ENCODE results near the gene C7orf33.
A peak's percentile ranks its signal among the peaks of the same experiment; 100 is the strongest.
"Not testable (repeated sequence)": the region's sequence is repeated elsewhere in the genome, so short reads cannot be mapped to it uniquely, and the experiment has no call there.

Gene C7orf33

GRCh38 chr7:148590471-148590870 lies at the start of gene C7orf33:
TSS of gene C7orf33 (plus strand) at chr7:148590766. CDS start at chr7:148590926, 160 bp downstream.
- no peak for DNase-seq (ENCODE audit: low spot score)

GRCh38 chr7:148541891-148542504 lies 48.6 kb upstream of the C7orf33 start:
- no peak for DNase-seq (ENCODE audit: low spot score)

- DNase-seq (ENCODE audit: low spot score), result no peak
These were observed 47.3 kb upstream of the C7orf33 start for GRCh38 chr7:148543302-148543701.

DNA sequence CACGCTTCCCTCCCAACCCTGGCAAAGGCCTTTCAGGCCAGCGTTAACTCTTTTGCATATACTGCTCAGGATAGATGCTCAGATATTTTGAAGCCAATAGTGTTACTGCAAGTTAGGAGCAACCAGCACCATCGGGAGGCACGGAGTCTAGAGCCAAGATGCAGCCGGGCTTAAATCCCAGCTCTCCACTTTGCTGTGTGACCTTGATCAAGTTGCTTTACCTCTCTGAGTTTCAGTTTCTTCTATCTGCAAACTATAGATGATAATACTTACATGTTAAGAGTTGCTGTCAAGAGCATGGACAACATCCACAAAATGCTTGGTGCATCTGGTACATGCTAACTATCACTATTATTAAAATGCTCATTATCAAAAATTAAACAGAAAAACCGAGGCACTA lies 45.4 kb upstream of the C7orf33 start:
- no peak for DNase-seq (ENCODE audit: low spot score)

- DNase-seq (ENCODE audit: low spot score), result no peak
These were observed 44.6 kb upstream of the C7orf33 start for GRCh38 chr7:148545932-148546331.

GRCh38 chr7:148546857-148547256 lies 43.7 kb upstream of the C7orf33 start:
- no peak for DNase-seq (ENCODE audit: low spot score)

DNA sequence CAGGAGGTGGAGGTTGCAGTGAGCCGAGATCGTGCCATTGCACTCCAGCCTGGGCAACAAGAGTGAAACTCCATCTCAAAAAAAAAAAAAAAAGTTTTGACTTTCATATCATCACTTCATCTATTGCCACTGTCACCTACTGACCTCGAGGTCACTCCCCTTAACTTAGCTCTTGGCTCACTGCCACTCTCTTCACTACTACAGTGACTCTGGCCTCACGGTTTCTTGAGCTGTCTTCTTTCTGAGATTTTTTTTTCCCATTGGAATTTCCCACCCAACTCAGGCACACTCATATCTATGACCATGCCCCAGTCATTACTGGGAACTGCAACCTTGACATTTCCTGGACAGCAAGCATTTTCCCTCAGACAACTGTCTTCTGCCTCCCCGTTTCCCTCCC lies 42.6 kb upstream of the C7orf33 start:
- DNase-seq (ENCODE audit: low spot score), result no peak

DNA sequence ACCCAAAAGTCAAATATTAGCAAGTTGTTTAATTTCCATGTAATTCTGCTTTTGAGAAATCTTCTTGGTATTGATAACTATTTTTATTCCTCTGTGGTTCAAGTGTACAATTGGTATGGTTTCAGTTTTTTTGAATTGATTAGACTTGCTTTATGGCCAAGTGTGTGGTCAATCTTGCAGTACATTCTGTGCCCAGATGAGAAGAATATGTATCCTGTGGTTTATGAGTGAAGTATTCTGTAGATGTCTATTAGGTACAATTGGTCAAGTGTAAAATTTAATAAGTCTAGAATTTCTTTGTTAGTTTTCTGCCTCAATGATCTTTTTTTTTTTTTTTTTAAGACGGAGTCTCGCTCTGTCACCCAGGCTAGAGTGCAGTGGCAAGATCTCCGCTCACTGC lies 36.6 kb upstream of the C7orf33 start:
- DNase-seq (ENCODE audit: low spot score), result no peak

DNA sequence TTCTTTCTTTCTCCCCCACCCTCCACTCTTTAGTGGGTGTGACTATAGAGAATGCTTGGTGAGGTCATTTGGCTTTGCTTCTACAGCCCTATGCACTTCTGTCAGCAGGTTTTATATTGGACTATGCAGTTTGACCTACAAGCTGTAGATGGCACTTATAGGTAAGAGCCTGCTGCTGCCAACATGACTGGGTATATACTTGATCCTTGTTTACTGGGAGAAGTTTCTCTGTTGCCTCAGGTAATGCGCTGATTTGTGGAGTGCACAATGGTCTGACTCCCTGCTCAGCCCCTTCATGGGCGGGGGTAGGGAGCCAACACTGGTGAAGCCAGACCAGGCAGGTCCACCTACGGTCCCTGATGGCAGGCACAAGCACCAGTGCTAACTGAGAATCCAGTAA lies 33.7 kb upstream of the C7orf33 start:
- DNase-seq (ENCODE audit: low spot score), result no peak

DNA sequence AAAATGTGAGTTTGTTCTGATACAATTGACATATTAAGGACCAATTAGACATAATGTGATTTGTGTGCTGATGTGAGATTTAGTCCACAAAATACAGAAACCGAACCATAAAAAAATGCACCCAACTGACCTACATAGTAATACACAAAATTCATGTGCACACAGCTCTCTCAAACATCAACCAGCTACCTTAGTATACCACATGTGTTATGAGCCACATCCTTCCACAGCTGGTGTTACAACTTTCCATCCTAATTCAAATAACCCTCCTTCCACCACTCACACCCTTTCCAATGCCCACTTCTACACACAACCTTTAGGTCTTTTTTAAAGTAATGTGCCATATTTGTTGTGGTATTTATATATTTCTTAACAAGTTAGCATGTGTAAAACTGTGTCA lies 31.7 kb upstream of the C7orf33 start:
- no peak for DNase-seq (ENCODE audit: low spot score)

- no peak for DNase-seq (ENCODE audit: low spot score)
These were observed 29.5 kb upstream of the C7orf33 start for GRCh38 chr7:148561099-148561498.

DNA sequence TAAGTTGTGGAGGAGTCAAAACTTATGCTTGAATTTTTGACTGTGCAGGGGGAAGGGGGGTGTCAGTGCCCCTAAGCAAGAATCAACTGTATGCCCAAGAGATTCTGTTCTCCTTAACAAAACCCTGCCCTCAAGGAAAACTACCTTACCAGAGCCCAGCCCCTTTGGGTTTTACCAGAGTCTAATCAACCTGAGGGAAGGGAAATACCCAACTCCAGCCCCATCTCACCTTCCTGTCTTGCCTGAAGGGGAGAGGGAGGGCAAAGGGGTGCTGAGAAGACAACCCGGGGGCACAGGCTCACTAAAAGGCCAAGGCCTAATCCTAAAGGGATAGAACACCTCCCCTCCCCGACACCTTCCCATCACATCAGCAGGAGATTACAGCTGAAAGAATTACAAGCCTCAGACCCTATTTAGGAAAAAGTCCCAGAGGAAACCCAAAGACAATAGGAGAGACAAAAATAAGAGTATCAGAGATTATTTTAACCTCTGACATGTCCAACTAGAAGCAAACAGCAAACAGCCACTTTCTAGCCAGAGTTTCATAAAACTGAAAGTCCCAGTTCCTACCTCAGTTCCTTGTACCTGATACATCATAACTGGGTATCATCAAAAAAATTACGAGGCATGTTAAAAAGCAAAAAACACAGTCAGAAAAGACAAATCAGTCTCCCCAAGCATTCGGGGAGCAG lies 26.8 kb upstream of the C7orf33 start:
- DNase-seq (ENCODE audit: low spot score), result no peak

GRCh38 chr7:148564275-148564951 lies 26.2 kb upstream of the C7orf33 start:
- DNase-seq (ENCODE audit: low spot score), result not testable (repeated sequence)

GRCh38 chr7:148566736-148567135 lies 23.8 kb upstream of the C7orf33 start:
- DNase-seq (ENCODE audit: low spot score), result no peak

- no peak for DNase-seq (ENCODE audit: low spot score)
These were observed 23.0 kb upstream of the C7orf33 start for GRCh38 chr7:148567524-148567923.

GRCh38 chr7:148570510-148570909 lies 20.1 kb upstream of the C7orf33 start:
- DNase-seq (ENCODE audit: low spot score), result no peak

DNA sequence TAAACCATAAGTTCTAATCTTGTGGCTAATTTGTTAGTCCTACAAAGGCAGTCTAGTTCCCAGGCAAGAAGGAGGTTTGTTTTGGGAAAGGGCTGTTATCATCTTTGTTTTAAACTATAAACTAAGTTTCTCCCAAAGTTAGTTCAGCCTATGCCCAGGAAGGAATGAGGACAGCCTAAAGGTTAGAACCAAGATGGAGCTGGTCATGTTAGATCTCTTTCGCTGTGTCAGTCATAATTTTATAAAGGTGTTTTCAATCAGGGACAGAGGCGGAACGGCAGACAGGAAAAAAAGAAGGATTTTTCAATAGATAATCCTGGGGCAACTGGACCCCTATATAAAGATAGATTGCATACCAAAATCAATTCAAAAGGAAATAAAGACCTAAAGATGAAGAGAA lies 19.6 kb upstream of the C7orf33 start:
- not testable (repeated sequence) for DNase-seq (ENCODE audit: low spot score)

GRCh38 chr7:148571381-148571780 lies 19.2 kb upstream of the C7orf33 start:
- no peak for DNase-seq (ENCODE audit: low spot score)

- no peak for DNase-seq (ENCODE audit: low spot score)
These were observed 18.5 kb upstream of the C7orf33 start for GRCh38 chr7:148572067-148572522.

DNA sequence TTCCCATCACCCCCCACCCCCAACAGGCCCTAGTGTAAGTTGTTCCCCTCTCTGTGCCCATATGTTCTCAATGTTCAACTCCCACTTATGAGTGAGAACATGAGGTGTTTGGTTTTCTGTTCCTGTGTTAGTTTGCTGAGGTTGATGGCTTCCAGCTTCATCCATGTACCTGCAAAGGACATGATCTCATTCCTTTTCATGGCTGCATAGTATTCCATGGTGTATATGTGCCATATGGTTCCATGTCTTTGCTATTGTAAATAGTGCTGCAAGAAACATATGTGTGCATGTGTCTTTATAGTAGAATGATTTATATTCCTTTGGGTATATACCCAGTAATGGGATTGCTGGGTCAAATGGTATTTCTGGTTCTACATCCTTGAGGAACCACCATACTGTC lies 17.0 kb upstream of the C7orf33 start:
- not testable (repeated sequence) for DNase-seq (ENCODE audit: low spot score)

DNA sequence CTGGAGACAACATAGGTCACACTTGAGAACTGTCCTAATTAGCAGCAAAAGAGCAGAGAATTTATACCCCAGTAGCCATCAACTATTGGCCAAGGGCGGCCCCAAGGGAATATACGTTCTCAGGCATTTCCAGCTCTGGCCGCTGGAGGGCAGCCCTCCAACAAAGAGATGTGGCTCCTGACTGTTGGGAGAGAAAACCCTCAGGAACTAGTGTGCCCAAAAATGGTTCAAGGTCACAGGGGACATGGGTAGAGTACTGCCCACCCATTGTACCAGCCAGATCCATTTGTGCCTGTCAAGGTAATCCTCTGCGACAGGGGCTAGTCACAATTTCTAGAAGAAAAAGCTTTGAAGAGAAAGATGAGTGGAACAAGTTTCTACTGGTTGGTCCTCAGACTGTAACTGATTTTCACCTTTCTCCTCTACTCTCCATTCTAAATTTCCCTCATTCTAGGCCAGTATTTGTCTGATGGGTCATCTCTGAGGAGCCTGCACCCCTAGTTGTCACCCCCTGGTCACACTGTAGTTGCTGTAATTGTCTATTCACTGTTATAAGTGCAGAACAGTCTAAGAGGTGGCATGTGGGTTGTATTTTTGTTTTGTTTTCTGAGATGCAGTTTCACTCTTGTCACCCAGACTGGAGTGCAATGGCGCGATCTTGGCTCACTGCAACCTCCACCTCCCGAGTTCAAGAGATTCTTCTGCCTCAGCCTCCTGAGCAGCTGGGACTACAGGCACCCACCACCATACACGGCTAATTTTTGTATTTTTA lies 14.7 kb upstream of the C7orf33 start:
- peak; percentile 19 for DNase-seq (ENCODE audit: low spot score)

DNA sequence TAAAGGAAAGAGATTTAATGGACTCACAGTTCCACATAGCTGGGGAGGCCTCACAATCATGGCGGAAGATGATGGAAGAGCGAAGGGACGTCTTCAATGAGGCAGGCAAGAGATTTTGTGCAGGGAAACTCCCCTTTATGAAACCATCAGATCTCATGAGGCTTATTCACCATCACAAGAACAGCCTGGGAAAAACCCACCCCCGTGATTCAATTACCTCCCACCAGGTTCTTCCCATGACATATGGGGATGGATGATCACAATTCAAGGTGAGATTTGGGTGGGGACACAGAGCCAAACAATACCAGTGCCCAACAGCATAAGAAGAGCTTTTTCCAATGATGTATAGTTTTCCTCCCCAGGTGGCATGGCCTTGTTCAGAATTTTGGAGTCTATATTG lies 11.2 kb upstream of the C7orf33 start:
- DNase-seq (ENCODE audit: low spot score), result no peak

DNA sequence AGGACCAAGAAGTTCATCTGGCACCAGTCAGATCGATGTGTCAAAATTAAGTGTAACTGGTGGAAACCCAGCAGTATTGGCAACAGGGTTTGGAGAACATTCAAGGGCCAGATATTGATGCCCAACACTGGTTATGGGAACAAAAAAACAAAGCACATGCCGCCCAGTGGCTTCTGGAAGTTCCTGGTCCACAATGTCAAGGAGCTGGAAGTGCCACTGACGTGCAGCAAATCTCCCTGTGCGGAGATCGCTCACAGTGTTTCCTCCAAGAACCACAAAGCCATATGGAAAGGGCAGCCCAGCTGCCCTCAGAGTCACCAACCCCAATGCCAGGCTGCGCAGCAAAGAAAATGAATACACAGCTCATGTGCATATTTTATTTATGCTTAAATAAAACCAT lies 10.1 kb upstream of the C7orf33 start:
- no peak for DNase-seq (ENCODE audit: low spot score)
